Lower leg skin (tissue), 3 donors: ENCODE measurements around the gene TAC4.

ENCODE experiments used
- POLR2A ChIP-seq, 2 donors: fragments of 450-650 bp; IDR thresholded peaks; one replicate each; pipeline ENCODE4 v1.6.1; 2016 to 2017; ENCODE audit warnings: antibody characterized with exemption in 2 of 2, mild to moderate bottlenecking in 1 of 2, moderate library complexity in 1 of 2
- TF ChIP-seq, protein P1 (sequence below), 3 donors: fragments of 450-650 bp; IDR thresholded peaks; one replicate each; pipeline ENCODE4 v1.5.1; 2016; ENCODE audit warnings: antibody characterized with exemption in 3 of 3, mild to moderate bottlenecking in 3 of 3, moderate library complexity in 2 of 3

DNA sequence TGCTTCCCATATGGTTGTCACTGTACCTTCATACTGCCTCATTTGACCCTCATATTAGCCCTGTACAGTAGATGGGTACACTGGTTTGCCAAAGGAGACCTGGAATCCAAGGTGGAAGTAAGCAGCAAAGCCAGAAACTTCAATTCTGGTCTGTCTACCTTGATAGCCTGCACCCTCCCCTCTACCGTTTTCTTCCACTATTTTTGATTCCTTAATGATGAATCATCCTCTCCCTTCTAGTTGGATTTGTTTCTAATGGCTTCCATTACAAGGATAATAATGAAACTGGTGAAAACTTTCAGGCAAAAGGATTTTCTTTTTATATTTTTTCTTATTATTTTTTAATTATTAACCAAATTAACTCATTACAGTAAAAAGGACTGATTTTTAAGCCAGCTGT, 17.3 kb downstream of the TAC4 start:
- TF ChIP-seq, protein P1, sequence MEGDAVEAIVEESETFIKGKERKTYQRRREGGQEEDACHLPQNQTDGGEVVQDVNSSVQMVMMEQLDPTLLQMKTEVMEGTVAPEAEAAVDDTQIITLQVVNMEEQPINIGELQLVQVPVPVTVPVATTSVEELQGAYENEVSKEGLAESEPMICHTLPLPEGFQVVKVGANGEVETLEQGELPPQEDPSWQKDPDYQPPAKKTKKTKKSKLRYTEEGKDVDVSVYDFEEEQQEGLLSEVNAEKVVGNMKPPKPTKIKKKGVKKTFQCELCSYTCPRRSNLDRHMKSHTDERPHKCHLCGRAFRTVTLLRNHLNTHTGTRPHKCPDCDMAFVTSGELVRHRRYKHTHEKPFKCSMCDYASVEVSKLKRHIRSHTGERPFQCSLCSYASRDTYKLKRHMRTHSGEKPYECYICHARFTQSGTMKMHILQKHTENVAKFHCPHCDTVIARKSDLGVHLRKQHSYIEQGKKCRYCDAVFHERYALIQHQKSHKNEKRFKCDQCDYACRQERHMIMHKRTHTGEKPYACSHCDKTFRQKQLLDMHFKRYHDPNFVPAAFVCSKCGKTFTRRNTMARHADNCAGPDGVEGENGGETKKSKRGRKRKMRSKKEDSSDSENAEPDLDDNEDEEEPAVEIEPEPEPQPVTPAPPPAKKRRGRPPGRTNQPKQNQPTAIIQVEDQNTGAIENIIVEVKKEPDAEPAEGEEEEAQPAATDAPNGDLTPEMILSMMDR (IDR thresholded peaks at IDR 0.05): no peak
- TF ChIP-seq POLR2A (IDR thresholded peaks at IDR 0.05): no peak
